ENCODE measurements around the gene AK8.
"Not testable (repeated sequence)": the region's sequence is repeated elsewhere in the genome, so short reads cannot be mapped to it uniquely, and the experiment has no call there.

Gene AK8

DNA sequence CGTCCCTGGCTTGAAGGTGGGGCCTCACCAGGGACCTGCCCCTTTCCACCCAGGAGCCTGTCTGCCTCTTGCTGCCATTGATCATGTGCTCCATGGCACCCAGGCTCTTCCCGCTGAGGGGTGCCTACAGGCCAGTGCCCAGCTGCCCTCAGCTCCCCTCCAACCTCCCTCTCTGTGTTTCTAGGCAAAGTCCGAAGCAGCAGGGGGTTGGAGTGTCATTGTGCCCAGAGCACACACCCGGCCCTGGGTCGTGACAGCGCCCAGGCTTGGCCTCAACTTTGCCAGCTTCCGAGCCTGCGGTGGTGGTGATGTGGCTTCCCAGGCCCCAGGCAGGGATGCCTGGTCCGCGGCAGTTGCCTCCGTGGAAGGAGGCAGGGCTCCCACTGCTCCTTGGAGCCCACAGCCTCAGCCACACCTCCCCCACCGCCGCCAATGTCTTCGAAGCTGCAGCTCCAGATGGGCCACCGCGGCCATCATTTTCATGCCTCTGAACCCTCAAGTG, 155.5 kb downstream of the AK8 start:
- in situ Hi-C loops (cut with MboI; ENCODE audit: low sequenced_read_pairs), result no loop called here

DNA sequence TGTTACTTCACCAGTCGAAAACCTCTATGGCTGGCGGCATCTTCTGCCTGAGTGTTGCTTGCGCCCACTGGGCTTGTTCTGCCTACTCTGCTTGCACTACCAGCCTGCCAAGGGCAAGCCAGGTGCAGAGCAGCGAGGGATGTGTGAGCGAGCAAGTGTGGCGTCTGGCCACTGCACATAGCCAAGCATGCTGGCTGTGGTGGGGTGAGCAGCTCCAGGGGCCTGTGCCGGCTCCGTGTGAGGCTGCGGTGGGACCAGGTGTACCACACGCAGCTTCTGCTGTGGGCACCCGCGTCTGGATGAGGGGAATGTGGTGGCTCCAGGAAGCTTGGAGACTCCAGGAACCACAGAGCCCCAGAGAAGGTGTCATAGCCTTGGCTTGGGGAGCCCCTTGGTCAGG, 156.4 kb downstream of the AK8 start:
- in situ Hi-C loops (cut with MboI; ENCODE audit: low sequenced_read_pairs), result no loop called here

DNA sequence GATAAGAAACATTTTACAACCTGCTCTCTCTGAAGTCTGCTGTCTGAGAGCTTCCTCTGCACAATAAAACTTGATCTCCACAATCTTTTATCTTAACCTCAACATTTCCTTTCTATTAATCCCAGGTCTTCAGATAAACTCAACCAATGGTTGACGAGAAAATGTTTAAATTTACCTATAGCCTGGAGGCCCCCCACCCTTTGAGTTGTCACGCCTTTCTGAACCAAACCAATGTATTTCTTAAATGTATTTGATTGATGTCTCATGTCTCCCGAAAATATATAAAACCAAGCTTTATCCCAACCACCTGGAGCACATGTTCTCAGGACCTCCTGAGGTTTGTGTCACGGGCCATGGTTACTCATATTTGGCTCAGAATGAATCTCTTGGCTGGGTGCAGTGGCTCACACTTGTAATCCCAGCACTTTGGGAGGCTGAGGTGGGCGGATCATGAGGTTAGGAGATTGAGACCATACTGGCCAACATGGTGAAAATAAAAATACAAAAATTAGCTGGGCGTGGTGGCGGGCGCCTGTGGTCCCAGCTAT, 159.6 kb downstream of the AK8 start:
- in situ Hi-C loops (cut with MboI; ENCODE audit: low sequenced_read_pairs), result not testable (repeated sequence)

DNA sequence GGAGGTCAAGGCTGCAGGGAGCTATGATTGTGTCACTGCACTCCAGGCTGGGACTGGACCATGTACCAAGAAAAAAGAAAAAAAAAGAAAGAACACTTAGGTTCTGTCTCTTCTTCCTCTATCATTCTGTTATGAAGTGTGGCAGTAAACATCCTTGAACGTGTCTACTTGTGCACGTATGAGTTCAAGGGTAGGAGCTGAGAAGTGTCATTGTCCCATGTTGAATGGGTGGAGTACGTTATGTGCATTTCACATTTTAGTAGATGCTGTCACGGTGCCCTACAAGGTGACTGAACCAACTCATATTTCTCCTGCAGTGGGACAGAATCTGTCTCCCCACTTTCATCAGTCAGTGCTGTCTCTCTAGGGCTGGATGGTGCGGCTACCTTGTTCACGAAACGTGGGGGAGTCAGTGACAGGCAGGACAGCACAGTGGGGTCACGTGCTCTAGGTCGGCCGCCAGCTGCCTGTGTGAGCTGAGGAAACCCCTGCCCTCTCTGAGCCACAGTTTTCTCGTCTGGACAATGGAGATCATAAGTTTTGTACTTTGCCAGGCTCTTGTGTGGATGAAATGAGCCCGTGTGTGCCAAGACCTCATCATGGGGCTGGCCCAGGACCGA, 160.6 kb downstream of the AK8 start:
- in situ Hi-C loops (cut with MboI; ENCODE audit: low sequenced_read_pairs), result no loop called here

DNA sequence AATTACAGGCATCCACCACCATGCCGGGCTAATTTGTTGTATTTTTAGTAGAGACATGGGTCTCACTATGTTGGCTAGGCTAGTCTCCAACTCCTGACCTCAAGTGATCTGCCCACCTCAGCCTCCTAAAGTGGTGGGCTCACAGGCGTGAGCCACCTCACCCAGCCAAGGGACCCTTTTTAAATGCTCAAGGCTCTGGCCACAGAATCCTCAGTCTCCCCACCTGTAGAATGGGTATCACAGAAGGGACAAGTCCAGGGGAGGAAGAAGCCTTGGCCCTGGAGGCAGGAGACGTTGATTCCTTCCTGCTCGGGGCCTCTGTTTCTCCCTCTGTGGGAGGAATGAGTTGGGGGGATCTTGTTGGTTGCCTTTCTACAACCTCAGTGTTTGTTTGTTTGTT, 162.1 kb downstream of the AK8 start:
- in situ Hi-C loops (cut with MboI; ENCODE audit: low sequenced_read_pairs), result no loop called here

DNA sequence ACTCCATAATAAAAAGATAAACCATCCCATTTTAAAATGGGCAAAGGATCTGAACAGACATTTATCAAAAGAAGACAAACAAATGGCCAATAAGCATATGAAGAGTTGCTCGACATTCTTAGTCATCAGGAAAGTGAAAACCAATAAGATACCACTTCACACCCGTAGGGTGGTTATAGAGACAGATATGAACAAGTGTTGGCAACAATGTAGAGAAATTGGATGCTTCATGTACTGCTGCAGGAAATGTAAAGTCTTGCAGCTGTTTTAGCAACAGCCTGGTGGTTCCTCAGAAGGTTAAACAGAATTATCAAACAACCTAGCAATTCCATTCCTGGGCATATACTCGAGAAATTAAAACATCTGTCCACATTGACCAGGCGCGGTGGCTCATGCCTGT, 165.3 kb downstream of the AK8 start:
- in situ Hi-C loops (cut with MboI; ENCODE audit: low sequenced_read_pairs), result no loop called here

DNA sequence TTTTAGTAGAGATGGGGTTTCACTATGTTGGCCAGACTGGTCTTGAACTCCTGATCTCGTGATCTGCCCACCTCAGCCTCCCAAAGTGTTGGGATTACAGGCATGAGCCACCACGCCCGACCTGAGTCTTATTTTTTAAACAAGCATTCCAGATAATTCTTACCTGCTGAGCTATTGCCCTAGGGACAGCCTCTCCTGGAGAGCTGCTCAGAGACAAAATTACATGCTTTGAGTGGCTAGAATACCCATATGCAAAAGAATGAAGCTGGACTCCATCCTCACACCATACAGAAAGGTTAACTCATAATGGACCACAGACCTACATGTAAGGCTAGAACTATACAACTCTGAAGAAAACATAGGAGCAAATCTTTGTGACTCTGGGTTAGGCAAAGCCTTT, 166.2 kb downstream of the AK8 start:
- in situ Hi-C loops (cut with MboI; ENCODE audit: low sequenced_read_pairs), result no loop called here

DNA sequence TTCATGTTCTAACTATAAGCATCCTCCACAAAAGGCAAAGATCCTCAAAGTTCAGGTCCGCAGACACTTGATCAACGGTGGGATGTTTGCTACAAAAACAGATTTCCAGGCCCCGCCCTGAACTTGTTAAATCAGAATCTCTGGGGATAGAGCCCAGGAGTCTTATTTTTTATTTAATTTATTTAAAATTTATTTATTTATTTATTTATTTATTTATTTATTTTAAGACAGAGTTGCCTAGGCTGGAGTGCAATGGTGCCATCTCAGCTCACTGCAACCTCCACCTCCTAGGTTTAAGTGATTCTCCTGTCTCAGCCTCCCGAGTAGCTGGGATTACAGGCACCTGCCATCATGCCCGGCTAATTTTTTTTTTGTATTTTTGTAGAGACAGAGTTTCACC, 166.9 kb downstream of the AK8 start:
- in situ Hi-C loops (cut with MboI; ENCODE audit: low sequenced_read_pairs), result not testable (repeated sequence)

DNA sequence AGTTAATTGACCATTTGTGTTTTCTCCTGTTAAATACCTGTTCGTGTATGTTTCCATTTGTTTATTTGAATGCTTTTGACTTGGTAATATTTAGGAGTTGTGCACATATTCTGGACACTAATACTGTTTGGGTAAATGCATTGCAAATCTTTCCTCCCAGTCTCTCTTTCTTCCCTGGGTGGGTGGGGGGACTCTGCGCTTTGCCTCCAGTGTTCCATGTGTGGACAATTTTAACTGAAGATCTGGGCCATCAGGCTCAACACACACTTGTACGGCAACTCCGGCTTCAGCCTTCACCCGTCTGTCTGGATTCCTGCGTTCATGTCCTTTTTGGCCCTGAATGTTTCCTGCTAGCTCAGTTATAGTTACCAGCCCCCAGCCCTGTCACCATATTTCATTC, 167.8 kb downstream of the AK8 start:
- in situ Hi-C loops (cut with MboI; ENCODE audit: low sequenced_read_pairs), result no loop called here

DNA sequence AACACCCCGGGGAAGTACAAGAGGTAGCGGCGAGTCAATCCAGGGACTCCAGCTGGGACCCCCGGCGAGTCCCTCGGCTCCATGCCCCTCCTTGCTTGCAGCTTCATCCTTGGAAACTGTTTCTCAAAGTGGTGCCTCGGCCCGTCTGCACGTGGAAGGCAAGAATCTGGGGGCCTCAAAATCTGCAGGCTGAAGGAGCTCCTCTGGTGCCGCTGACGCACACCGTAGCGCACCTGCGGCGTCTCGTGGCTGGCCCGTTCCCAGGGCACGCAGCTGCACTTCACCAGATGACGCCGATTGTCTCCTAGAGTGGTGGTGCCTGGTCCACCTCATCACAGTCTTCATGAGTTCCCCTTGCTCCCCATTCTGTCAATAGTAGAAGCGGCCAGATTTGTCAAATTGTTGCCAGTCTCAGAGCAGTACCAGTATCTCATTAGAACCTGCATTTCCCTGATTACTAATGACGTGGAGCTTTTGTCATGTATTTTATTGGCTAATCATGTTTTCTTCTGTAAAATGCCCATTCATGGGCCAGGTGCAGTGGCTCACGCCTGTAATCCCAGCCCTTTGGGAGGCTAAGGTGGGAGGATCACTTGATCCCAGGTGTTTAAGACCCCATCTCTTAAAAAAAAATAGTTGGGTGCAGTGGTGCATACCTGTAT, 169.2 kb downstream of the AK8 start:
- in situ Hi-C loops (cut with MboI; ENCODE audit: low sequenced_read_pairs), result no loop called here

DNA sequence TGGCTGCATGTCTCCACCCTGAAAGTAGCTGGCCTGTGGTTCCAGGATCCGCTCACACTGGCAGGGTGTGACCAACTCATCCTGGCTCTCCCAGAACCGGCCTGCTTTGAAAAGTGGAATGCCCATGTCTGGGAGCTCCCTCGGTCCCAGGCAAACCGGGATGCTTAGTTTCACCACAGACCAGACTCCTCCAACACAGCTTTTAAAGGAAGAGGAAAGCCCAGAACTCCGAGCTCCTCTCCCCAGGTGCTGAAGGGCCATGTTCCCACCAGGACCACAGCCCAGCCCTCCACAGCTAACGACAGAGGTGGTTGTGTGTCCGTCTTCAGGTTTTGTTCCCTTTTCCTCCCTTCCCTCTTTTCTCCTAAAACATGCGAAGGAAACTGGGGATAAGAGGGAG, 169.8 kb downstream of the AK8 start:
- in situ Hi-C loops (cut with MboI; ENCODE audit: low sequenced_read_pairs), result no loop called here

DNA sequence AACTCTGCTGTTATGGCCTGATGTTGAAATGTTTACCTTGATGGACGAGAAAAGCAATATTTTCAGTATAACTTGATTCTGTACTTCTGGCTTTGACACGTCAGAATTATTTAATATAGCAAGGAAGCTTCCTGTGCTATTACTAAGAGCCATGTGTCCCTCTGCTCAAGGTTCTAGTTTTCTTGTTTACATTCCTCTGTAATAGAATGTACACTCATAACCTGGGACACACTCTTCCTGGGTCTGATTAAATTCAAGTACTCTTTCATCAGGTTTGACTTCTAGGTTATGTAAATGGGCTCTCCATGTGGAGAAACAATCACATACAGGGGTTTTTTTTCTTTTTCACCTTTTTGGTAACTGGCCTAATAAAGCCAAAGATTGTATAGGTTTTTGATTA, 174.7 kb downstream of the AK8 start:
- in situ Hi-C loops (cut with MboI; ENCODE audit: low sequenced_read_pairs), result no loop called here

DNA sequence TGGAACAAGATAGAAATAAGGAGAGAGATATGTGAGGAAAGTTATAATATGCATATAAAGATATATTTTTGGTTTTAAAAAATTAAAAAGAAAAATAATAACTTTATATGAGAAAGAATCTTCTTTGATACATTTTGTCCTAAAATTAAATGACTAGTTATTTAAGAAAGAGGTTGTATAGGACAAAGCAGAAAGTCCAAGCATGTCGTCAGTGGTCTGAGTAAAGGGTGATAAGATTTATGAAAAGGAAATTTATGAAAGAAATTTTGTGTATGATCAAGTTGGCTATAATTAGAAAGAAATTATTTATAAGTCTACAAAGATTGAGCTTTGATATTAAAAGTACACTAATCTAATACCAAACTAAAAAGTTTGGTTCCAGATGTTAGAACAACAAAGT, 175.8 kb downstream of the AK8 start:
- in situ Hi-C loops (cut with MboI; ENCODE audit: low sequenced_read_pairs), result no loop called here

DNA sequence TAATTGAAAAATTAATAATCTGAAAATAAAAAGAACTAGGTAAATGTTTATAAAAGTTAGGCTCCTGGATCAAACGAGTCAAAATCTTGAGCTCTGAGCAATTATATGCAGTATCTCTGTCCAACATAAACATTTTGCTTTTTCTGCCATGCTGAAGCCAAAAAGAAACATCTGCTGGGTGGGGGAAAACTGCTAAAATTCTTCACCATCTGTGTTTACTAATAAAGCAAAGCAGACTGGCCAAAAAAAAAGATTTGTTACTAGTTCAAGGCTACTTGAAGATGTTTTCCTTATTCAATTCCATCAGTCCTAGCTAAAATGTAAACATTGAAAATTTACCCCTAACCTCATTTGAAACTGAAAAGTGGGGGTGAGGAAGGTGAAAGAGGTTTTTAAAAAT, 178.1 kb downstream of the AK8 start:
- in situ Hi-C loops (cut with MboI; ENCODE audit: low sequenced_read_pairs), result no loop called here

DNA sequence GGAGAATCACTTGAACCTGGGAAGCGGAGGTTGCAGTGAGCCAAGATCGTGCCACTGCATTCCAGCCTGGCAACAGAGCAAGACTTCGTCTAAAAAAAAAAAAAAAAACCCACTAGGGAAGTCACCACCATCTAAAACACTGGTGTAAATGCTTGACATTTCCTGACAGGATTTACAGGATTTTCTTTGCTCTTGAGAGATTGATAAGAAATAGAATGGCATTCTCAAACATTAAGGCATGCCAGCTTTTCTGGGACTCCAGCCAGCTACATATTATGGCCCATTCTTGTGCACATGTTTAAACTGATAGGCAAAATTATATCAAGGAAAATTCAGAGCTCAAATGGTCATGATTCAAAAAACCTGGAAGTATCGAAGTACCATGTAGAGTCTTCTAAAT, 179.1 kb downstream of the AK8 start:
- in situ Hi-C loops (cut with MboI; ENCODE audit: low sequenced_read_pairs), result no loop called here

DNA sequence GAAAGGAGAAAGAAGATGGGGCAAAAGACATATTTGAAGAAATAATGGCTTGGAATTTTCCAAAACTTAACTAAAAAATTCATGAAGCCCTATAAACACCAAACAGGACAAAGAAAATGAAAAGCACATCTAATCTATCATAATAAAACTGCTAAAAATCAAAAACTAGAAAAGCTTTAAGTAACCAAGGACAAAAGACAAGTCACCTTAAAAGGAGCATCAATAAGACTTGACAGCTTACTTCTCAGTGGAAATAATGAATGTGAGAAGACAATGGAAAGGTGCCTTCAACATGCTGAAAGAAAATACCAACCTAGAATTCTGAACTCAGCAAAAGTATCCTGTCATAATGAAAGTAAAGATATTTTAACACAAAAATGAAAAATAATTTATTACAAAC, 180.9 kb downstream of the AK8 start:
- in situ Hi-C loops (cut with MboI; ENCODE audit: low sequenced_read_pairs), result no loop called here

DNA sequence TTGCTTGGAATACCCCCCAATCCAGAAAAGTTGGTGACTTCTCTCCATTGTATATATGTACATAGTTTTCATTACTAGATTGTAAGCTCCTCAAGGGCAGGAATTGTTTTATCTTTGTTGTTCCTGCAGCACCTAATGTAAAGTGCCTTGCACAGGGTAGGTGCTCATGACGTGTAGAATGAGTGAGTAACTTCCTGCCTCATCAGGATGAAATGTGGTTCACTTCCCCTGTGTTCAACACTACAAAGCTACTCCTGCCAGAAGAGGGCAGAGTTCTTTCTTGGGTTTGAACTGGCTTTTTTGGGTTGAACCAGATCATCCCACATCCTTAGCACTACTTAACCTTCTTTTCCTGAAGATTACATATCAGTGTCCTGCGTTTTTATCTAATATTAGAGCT, 183.9 kb downstream of the AK8 start:
- in situ Hi-C loops (cut with MboI; ENCODE audit: low sequenced_read_pairs), result no loop called here

DNA sequence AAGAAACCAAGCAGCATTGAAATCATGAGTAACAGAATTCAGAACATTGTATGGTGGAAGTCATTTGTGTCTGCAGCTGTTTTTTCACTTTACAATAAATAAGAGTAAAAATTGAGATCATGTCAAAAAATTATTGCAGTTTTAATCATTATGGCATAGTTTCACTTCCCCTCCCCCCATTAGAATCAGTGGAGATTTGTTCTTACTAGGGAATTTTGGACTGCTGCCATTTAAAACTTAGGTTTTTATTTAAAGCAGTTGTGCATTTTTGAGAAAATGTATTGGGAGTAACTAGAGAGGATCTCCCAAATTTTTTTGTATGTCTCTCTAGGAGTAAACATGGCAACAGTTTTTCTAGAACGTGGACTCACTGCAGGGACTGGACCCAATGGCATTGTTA, 187.4 kb downstream of the AK8 start:
- in situ Hi-C loops (cut with MboI; ENCODE audit: low sequenced_read_pairs), result no loop called here

DNA sequence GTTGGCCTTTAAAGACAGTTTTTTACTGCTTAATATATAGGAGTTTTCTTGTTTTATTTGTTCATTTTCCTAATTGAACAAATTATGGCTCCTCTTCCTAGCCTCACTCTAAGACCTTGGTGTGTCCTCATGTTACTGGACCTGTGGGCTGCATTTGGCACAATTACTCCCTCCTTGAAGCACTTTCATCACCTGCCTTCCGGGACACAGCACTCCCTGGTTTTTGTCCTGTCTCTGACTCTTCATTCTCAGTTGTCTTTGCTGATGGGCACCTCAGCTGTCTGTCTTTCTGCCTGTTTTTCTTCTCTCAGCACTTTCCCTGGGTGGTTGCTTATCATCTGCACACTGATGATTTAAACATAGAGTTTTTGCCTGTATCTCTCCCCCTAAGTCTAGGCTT, 194.2 kb downstream of the AK8 start:
- in situ Hi-C loops (cut with MboI; ENCODE audit: low sequenced_read_pairs), result no loop called here

DNA sequence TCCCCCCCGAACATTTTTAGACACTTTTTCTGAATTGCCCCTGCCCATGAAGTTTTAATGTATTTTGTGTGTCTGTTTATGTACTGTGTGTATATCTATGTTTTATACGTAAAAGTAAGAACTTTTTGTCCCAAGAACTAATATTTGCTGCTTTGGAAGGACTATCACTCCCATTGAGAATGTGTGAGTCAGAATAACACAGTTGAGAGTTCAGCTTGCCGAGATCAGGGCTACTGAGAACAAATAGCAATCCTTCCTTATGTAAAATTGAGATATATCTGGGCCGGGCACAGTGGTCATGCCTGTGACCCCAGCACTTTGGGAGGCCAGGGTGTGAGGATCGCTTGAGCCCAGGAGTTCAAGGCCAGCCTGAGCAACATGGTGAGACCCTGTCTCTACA, 196.5 kb downstream of the AK8 start:
- in situ Hi-C loops (cut with MboI; ENCODE audit: low sequenced_read_pairs), result no loop called here

DNA sequence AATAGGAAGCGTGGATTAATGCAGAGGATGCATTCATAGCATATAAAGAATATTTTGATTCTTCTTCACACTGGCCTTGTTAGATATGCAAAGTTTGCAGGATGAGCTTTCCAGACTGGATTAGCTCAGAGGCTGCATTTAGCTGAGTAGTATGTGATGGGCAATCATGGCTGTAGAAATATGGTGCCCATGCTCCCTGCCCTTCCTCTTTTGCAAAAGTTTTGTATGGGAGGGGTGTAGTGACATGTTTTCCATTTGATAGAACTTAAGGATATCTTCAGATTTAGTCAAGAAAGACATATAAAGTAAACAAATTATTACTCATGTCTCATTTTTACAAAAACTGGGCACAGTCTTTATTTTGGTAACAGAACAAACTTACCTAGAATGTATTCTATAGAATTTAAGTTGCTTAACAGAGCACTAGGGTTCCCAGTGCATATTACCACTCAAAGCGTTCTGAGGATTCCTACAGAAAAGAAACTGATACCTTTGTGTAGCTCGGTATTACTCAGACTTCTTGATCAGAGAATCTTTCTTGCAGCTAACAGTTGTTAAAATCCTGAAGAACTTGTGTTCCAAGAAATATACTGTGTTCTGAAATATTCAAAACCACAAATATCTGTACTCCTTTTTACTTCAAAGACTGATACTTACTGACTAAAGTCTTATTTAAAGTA, 198.0 kb downstream of the AK8 start:
- in situ Hi-C loops (cut with MboI; ENCODE audit: low sequenced_read_pairs), result no loop called here

DNA sequence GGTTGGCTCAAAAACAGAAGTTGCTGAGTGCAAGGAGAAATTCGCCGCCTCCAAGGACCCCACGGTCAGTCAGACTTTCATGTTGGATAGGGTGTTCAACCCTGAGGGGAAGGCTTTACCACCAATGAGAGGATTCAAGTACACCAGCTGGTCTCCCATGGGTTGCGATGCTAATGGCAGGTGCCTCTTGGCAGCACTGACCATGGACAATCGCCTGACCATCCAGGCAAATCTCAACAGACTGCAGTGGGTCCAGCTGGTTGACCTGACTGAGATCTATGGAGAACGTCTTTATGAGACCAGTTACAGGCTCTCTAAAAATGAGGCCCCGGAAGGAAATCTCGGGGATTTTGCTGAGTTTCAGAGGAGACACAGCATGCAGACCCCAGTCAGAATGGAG, 200.1 kb downstream of the AK8 start:
- in situ Hi-C loops (cut with MboI; ENCODE audit: low sequenced_read_pairs), result no loop called here

Data from hTERT RPE-1 (cell line).